Sigmoid colon (tissue), 7 donors: ENCODE data around the gene TRPM3. TPM values are rescaled to one million over a fixed set of nuclear protein-coding genes. Genes with fewer than 3 reads are reported as not detected.

Experiments
- DNase-seq: peaks from one replicate; pipeline ENCODE4 v3.0.0-alpha.2; 2019
- H3K27ac ChIP-seq, 4 donors: fragments of 200-600 bp; sonication (generic); one replicate each; pipeline ENCODE4 v1.5.1; 2016 to 2019; ENCODE audit warnings: mild to moderate bottlenecking in 1 of 4
- H3K27me3 ChIP-seq, 3 donors: fragments of 200-600 bp; sonication (generic); one replicate each; pipeline ENCODE4 v1.5.1; 2019; ENCODE audit warnings: mild to moderate bottlenecking in 1 of 3
- H3K36me3 ChIP-seq, 4 donors: fragments of 200-600 bp; sonication (generic); one replicate each; pipeline ENCODE4 v1.5.1; 2016 to 2019
- H3K4me1 ChIP-seq, 4 donors: fragments of 200-600 bp; sonication (generic); one replicate each; pipeline ENCODE4 v1.5.1; 2017 to 2019
- H3K4me3 ChIP-seq, 4 donors: fragments of 200-600 bp; sonication (generic); one replicate each; pipeline ENCODE4 v1.5.1; 2017 to 2019; ENCODE audit warnings: mild to moderate bottlenecking in 2 of 4, moderate library complexity in 1 of 4
- H3K9me3 ChIP-seq, 4 donors: fragments of 200-600 bp in 3 of 4; sonication (generic) in 3 of 4; one replicate each; pipeline versions ENCODE4 v1.5.1 to v1.6.1; 2013 to 2019
- EP300 ChIP-seq, 4 donors: sonication (generic); formaldehyde crosslinking; IDR thresholded peaks; one replicate each; pipeline ENCODE4 v1.6.1; 2017; ENCODE audit warnings: antibody characterized with exemption in 4 of 4
- POLR2A ChIP-seq, 2 donors: fragments of 450-650 bp; IDR thresholded peaks; one replicate each; pipeline ENCODE4 v1.6.1; 2016; ENCODE audit warnings: antibody characterized with exemption in 2 of 2, mild to moderate bottlenecking in 2 of 2, moderate library complexity in 2 of 2
- POLR2AphosphoS5 ChIP-seq, 4 donors: sonication (generic); formaldehyde crosslinking; IDR thresholded peaks; one replicate each; pipeline ENCODE4 v1.6.1; 2017; ENCODE audit warnings: antibody characterized with exemption in 4 of 4
- WGBS, 2 donors: extraction: QIAGEN DNeasy Blood & Tissue Kit; methylation state at CpG; one replicate each; pipeline ENCODE4 v1.1.7; 2013; 5-methylcytosine and 5-hydroxymethylcytosine counted together
- intact Hi-C: fragments of 100-400 bp; cut with DNase I; formaldehyde crosslinking; loops from one replicate; pipeline ENCODE4 v1.15.1; 2023
- polyA plus RNA-seq, 3 donors: library from polyadenylated mRNA; stranded (reverse); fragments of 200-250 nt; gene quantifications; one replicate each; pipeline ENCODE4 v1.2.3, GENCODE V29; 2013
- total RNA-seq, 4 donors: library from RNA; depleted of rRNA; stranded (reverse); fragments of >200 nt; gene quantifications; one replicate each; pipeline ENCODE4 v1.1.0, GENCODE V29; 2016
- TF ChIP-seq, protein P1 (sequence below), 4 experiments: fragments of 450-650 bp in 3 of 4; fragments of 200-600 bp in 1 of 4; IDR thresholded peaks; one replicate each; pipeline ENCODE4 v1.5.1; 2016 to 2019; ENCODE audit warnings: antibody characterized with exemption in 4 of 4, mild to moderate bottlenecking in 3 of 4, moderate library complexity in 2 of 4
- donor health status: healthy with polysubstance abuse.
- donor health status: Bipolar disorder and iron deficiency.
- donor health status: healthy.

TRPM3 gene
- total and polyA plus RNA-seq, 7 donors = 0.07 to 1.8 (median 0.41) TPM; not detected in 2

- TF ChIP-seq EP300 (IDR thresholded peaks at IDR 0.05) = no peak
- TF ChIP-seq, protein P1, sequence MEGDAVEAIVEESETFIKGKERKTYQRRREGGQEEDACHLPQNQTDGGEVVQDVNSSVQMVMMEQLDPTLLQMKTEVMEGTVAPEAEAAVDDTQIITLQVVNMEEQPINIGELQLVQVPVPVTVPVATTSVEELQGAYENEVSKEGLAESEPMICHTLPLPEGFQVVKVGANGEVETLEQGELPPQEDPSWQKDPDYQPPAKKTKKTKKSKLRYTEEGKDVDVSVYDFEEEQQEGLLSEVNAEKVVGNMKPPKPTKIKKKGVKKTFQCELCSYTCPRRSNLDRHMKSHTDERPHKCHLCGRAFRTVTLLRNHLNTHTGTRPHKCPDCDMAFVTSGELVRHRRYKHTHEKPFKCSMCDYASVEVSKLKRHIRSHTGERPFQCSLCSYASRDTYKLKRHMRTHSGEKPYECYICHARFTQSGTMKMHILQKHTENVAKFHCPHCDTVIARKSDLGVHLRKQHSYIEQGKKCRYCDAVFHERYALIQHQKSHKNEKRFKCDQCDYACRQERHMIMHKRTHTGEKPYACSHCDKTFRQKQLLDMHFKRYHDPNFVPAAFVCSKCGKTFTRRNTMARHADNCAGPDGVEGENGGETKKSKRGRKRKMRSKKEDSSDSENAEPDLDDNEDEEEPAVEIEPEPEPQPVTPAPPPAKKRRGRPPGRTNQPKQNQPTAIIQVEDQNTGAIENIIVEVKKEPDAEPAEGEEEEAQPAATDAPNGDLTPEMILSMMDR (IDR thresholded peaks at IDR 0.05) = peak in 3 of 4 experiments; percentile 57 to 69 (median 68)
- Histone ChIP-seq H3K9me3 (no peaks in the 10 kb centered on the region), H3K27ac (no peak overlapping the region), H3K36me3 (no peaks in the 10 kb centered on the region), H3K4me1 (peaks cover 0 to 8% (median 0%) of the 10 kb centered on the region in 4 donors), H3K27me3 (no peaks in the 10 kb centered on the region), H3K4me3 (no peak overlapping the region)
- no peak for DNase-seq
- intact Hi-C loops = loop anchor here (10.0 kb wide), 1 partner anchor 340 kb away; no protein-coding TSS in a partner anchor
- 11 to 24% methylated on average over 9 of the region's 9 CpGs for WGBS, 2 donors
These were observed 196.4 kb downstream of the TRPM3 start for GRCh38 chr9:70924895-70925547.

GRCh38 chr9:70924380-70924779, 197.0 kb downstream of the TRPM3 start:
- Histone ChIP-seq H3K27me3 (no peaks in the 10 kb centered on the region), H3K27ac (no peak overlapping the region), H3K9me3 (no peaks in the 10 kb centered on the region), H3K36me3 (no peaks in the 10 kb centered on the region), H3K4me3 (no peak overlapping the region), H3K4me1 (peaks cover 0 to 8% (median 0%) of the 10 kb centered on the region in 4 donors)
- WGBS, 2 donors = 76 to 82% methylated on average over 6 of the region's 6 CpGs
- intact Hi-C loops = loop anchor here (10.0 kb wide), 1 partner anchor 340 kb away; no protein-coding TSS in a partner anchor
- DNase-seq = no peak
- TF ChIP-seq EP300 (IDR thresholded peaks at IDR 0.05) = no peak
- TF ChIP-seq, protein P1 (IDR thresholded peaks at IDR 0.05) = no peak
- TF ChIP-seq POLR2A (IDR thresholded peaks at IDR 0.05) = no peak
- TF ChIP-seq POLR2AphosphoS5 (IDR thresholded peaks at IDR 0.05) = no peak

DNA sequence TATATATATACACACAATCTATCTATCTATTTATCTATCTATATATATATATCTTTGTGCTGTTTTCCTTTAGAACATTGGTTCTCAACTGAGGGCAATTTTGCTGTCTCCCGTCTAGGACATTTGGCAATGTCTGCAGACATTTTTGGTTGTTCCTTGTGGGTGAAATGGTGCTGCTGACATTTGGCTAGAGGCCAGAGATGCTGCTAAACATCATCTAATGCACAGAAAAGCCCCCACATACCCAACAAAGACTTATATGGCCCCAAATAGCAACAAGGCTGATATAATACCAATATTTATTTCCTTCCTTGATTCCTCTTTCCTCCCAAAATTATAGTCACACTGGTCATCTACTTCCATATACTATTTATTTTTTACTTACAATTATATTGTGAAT, 197.5 kb downstream of the TRPM3 start:
- 61 to 83% methylated on average over 1 of the region's 1 CpG for WGBS, 2 donors
- Histone ChIP-seq H3K27me3 (no peaks in the 10 kb centered on the region), H3K9me3 (no peaks in the 10 kb centered on the region), H3K36me3 (no peaks in the 10 kb centered on the region), H3K4me1 (peaks cover 0 to 8% (median 0%) of the 10 kb centered on the region in 4 donors), H3K4me3 (no peak overlapping the region), H3K27ac (no peak overlapping the region)
- TF ChIP-seq POLR2A (IDR thresholded peaks at IDR 0.05) = no peak
- no peak for TF ChIP-seq EP300 (IDR thresholded peaks at IDR 0.05)
- TF ChIP-seq, protein P1 (IDR thresholded peaks at IDR 0.05) = no peak
- DNase-seq = no peak
- intact Hi-C loops = loop anchor here (10.0 kb wide), 1 partner anchor 341 kb away; no protein-coding TSS in a partner anchor

GRCh38 chr9:70921136-70921535, 200.3 kb downstream of the TRPM3 start:
- H3K27me3 ChIP-seq = no peaks in the 10 kb centered on the region
- peaks cover 0 to 8% (median 0%) of the 10 kb centered on the region in 4 donors for H3K4me1 ChIP-seq
- TF ChIP-seq POLR2A (IDR thresholded peaks at IDR 0.05) = no peak
- no peak for TF ChIP-seq EP300 (IDR thresholded peaks at IDR 0.05)
- TF ChIP-seq POLR2AphosphoS5 (IDR thresholded peaks at IDR 0.05) = no peak
- TF ChIP-seq, protein P1 (IDR thresholded peaks at IDR 0.05) = no peak
- intact Hi-C loops = loop anchor here (10.0 kb wide), 1 partner anchor 344 kb away; no protein-coding TSS in a partner anchor
- no peak for DNase-seq
- 62 to 73% methylated on average over 1 of the region's 1 CpG for WGBS, 2 donors
- H3K27ac ChIP-seq = no peak overlapping the region
- no peak overlapping the region for H3K4me3 ChIP-seq
- no peaks in the 10 kb centered on the region for H3K9me3 ChIP-seq
- no peaks in the 10 kb centered on the region for H3K36me3 ChIP-seq
